GM12801 (cell line): ENCODE data around the gene FBXW7.

Experiments
- CTCF ChIP-seq: IDR thresholded peaks from one replicate; pipeline ENCODE4 v1.5.1; 2011; ENCODE audit warnings: control low read depth; ENCODE audit not compliant: insufficient read length; ENCODE audit errors: extremely low read depth

Gene FBXW7

GRCh38 chr4:152494020-152494419 is 41.9 kb downstream of the FBXW7 start:
- TF ChIP-seq CTCF = no peak

GRCh38 chr4:152488246-152488645 is 47.6 kb downstream of the FBXW7 start:
- TF ChIP-seq CTCF = no peak

- TF ChIP-seq CTCF = no peak
Observed at GRCh38 chr4:152486429-152487389, 49.2 kb downstream of the FBXW7 start.

- TF ChIP-seq CTCF = no peak
Observed at GRCh38 chr4:152485726-152486276, 50.1 kb downstream of the FBXW7 start.

GRCh38 chr4:152482211-152482610 is 53.7 kb downstream of the FBXW7 start:
- no peak for TF ChIP-seq CTCF

- no peak for TF ChIP-seq CTCF
Observed at GRCh38 chr4:152480901-152481300, 55.0 kb downstream of the FBXW7 start.

GRCh38 chr4:152480326-152480725 is 55.6 kb downstream of the FBXW7 start:
- no peak for TF ChIP-seq CTCF
